Body of pancreas (tissue), 4 donors: ENCODE results near the gene PTER. TPM values are rescaled to one million over a fixed set of nuclear protein-coding genes. Genes with fewer than 3 reads are reported as not detected.

Experiments used
- ATAC-seq: fragments of 150-250 bp; one replicate; pipeline ENCODE4 v1.9.1; 2016
- DNase-seq, 4 donors: peaks; one replicate each; pipeline ENCODE4 v3.0.0-alpha.2; 2019
- H3K27ac ChIP-seq, 4 donors: fragments of 200-600 bp; sonication (generic); 1 replicate in 3 of 4; 2 replicates in 1 of 4; pipeline versions ENCODE4 v1.5.1 to v1.6.1; 2016 to 2019; ENCODE audit warnings: mild to moderate bottlenecking in 1 of 4, mixed read lengths in 1 of 4, moderate library complexity in 1 of 4
- H3K27me3 ChIP-seq, 2 donors: fragments of 200-600 bp; sonication (generic); one replicate each; pipeline ENCODE4 v1.6.0; 2016; ENCODE audit warnings: mild to moderate bottlenecking in 1 of 2
- H3K36me3 ChIP-seq, 2 donors: fragments of 200-600 bp; sonication (generic); replicated peaks in 1 of 2; 2 replicates each; pipeline ENCODE4 v1.5.1; 2016; ENCODE audit warnings: low read depth in 2 of 2; ENCODE audit not compliant: insufficient read depth in 1 of 2
- H3K4me1 ChIP-seq: fragments of 200-600 bp; sonication (generic); one replicate; pipeline ENCODE4 v1.6.0; 2016
- H3K4me3 ChIP-seq, 2 donors: fragments of 200-600 bp; sonication (generic); 1 replicate in 1 of 2; 2 replicates in 1 of 2; pipeline ENCODE4 v1.5.1; 2016 to 2019
- H3K9me3 ChIP-seq, 3 donors: fragments of 200-600 bp; sonication (generic); 1 replicate in 2 of 3; 2 replicates in 1 of 3; pipeline ENCODE4 v1.5.1; 2016
- CTCF ChIP-seq, 7 experiments: fragments of 450-650 bp in 4 of 7; fragments of 200-600 bp in 3 of 7; sonication (generic) in 3 of 7; IDR thresholded peaks; one replicate each; pipeline ENCODE4 v1.5.1; 2016 to 2019; ENCODE audit warnings: antibody characterized with exemption in 7 of 7
- POLR2A ChIP-seq, 3 donors: fragments of 450-650 bp; IDR thresholded peaks; one replicate each; pipeline ENCODE4 v1.6.1; 2016; ENCODE audit warnings: antibody characterized with exemption in 3 of 3, mild to moderate bottlenecking in 2 of 3
- WGBS, 2 donors: methylation state at CpG; one replicate each; pipeline ENCODE4 v1.1.5; 2017; 5-methylcytosine and 5-hydroxymethylcytosine counted together
- intact Hi-C: fragments of 100-400 bp; cut with DNase I; formaldehyde crosslinking; loops from one replicate; pipeline ENCODE4 v1.15.1; 2023
- total RNA-seq, 2 donors: library from RNA; depleted of rRNA; stranded (reverse); fragments of >200 nt; gene quantifications; one replicate each; pipeline ENCODE4 v1.1.0, GENCODE V29; 2016

The PTER gene
- total RNA-seq, 2 donors from 2014 or later = 6.3 to 17.6 TPM

GRCh38 chr10:16441173-16441840 lies 4.5 kb downstream of the PTER start:
- no peak for TF ChIP-seq POLR2A (IDR thresholded peaks at IDR 0.05)
- TF ChIP-seq CTCF (IDR thresholded peaks at IDR 0.05) = no peak
- Histone ChIP-seq H3K4me3 (no peak overlapping the region), H3K9me3 (no peaks in the 10 kb centered on the region), H3K36me3 (no peaks in the 10 kb centered on the region), H3K27ac (peak overlapping the region; percentile 80 to 91 (median 86)), H3K4me1 (peaks cover 60% of the 10 kb centered on the region), H3K27me3 (no peaks in the 10 kb centered on the region)
- 32 to 33% methylated on average over 9 of the region's 9 CpGs for WGBS, 2 donors
- ATAC-seq (no peak), DNase-seq (no peak)
- intact Hi-C loops = no loop called here

GRCh38 chr10:16442914-16443313 lies 6.1 kb downstream of the PTER start:
- WGBS, 2 donors = 64 to 89% methylated on average over 1 of the region's 1 CpG
- Histone ChIP-seq H3K36me3 (no peaks in the 10 kb centered on the region), H3K27me3 (no peaks in the 10 kb centered on the region), H3K4me1 (peaks cover 52% of the 10 kb centered on the region), H3K4me3 (no peak overlapping the region), H3K9me3 (no peaks in the 10 kb centered on the region), H3K27ac (no peak overlapping the region)
- DNase-seq (no peak), ATAC-seq (no peak)
- TF ChIP-seq POLR2A (IDR thresholded peaks at IDR 0.05) (no peak), CTCF (IDR thresholded peaks at IDR 0.05) (no peak)
- intact Hi-C loops = no loop called here

GRCh38 chr10:16445770-16446469 lies 9.1 kb downstream of the PTER start:
- no peak overlapping the region for H3K4me3 ChIP-seq
- WGBS, 2 donors = 88 to 95% methylated on average over 9 of the region's 9 CpGs
- peaks cover 24% of the 10 kb centered on the region for H3K4me1 ChIP-seq
- no peaks in the 10 kb centered on the region for H3K27me3 ChIP-seq
- ATAC-seq = no peak
- intact Hi-C loops = no loop called here
- no peaks in the 10 kb centered on the region for H3K9me3 ChIP-seq
- DNase-seq = no peak
- no peak for TF ChIP-seq POLR2A (IDR thresholded peaks at IDR 0.05)
- no peaks in the 10 kb centered on the region for H3K36me3 ChIP-seq
- no peak overlapping the region for H3K27ac ChIP-seq

GRCh38 chr10:16449454-16449853 lies 12.6 kb downstream of the PTER start:
- DNase-seq = no peak

More at GRCh38 chr10:16449454-16449853, 12.6 kb downstream of the PTER start:
- 98 to 100% methylated on average over 5 of the region's 5 CpGs for WGBS, 2 donors
- Histone ChIP-seq H3K27ac (no peak overlapping the region), H3K36me3 (no peaks in the 10 kb centered on the region), H3K9me3 (no peaks in the 10 kb centered on the region), H3K4me1 (no peaks in the 10 kb centered on the region), H3K27me3 (no peaks in the 10 kb centered on the region), H3K4me3 (no peak overlapping the region)
- TF ChIP-seq POLR2A (IDR thresholded peaks at IDR 0.05) = no peak
- TF ChIP-seq CTCF (IDR thresholded peaks at IDR 0.05) = no peak
- ATAC-seq = no peak
- intact Hi-C loops = no loop called here
